ENCODE data around the gene TNNT1.

TNNT1 gene

DNA sequence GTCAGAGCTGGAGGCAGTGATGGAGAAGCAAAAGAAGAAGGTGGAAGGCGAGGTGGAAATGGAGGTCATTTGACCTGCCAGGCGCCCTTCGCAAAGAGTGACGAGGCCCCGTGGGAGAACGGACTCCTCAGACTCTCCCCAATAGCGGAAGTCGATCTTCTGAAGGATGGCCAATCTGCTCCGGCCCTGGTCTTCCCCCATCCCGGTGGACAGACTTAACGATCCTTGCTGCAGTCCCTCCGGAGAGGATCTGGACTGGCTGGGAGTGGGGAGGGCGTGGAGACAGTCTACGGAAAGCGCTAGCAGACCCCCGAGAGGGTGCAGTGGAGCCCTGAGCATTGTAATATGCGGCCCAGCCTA, 61.5 kb downstream of the TNNT1 start:
- no peak for DNase-seq

GRCh38 chr19:55086730-55087541, 62.1 kb downstream of the TNNT1 start:
- DNase-seq: peak; percentile 69

DNA sequence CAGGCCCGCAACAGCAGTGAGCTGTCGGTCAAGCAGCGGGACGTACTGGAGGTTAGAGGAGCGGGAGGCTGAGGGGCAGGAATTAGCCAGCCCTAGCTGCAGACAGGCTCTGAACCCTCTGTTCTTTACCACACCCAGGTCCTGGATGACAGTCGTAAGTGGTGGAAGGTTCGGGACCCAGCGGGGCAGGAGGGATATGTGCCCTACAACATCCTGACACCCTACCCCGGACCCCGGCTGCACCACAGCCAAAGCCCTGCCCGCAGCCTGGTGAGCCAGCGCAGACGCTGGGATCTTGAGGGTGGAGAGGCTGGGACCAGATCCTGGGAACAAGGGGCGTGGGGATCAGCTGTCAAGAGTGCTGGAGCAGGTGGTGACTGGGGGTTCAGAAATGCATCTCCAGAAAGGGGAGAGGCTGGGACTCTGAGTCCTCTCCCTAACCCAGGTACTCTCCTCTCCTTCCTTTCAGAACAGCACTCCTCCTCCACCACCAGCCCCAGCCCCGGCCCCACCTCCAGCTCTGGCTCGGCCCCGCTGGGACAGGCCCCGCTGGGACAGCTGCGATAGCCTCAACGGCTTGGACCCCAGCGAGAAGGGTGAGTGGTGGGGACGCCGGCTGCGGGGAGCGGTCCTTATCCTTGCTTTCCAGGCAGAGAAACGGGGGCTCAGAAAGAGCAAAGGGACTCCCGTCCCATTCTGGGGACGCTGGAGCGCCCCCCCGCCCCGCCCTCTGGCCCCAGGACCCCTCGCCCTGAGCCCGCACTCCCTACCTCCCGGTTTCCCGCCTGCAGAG, 62.9 kb downstream of the TNNT1 start:
- DNase-seq: no peak

DNA sequence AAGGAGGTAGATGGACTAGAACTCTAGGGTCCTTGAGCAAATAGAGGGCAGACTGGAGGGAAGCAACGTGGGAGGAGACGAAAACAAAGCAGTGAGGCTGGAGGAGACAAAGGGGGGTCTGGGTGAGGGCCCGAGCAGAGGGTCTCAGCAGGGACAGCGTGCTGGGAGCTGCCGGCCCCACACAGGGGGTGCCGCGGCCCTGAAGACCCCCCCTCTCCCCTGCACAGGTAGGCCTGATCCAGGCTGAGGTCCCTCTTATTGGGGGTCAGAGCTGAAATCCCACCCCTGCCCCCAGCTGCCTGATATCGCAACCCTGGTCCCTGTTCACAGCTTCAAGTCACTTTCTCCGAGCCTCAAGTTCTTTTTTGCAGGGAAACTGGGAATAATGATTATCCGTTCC, 64.6 kb downstream of the TNNT1 start:
- no peak for DNase-seq

- no peak for DNase-seq
Observed at GRCh38 chr19:55083004-55083850, 65.8 kb downstream of the TNNT1 start.

All from NCI-H510A treated with DMSO at 0.1 percent for 48 hours (cell line).